PFSK-1 (cell line): ENCODE measurements around the gene PAX4.

Experiments
- FOXP2 ChIP-seq: optimal IDR thresholded peaks from 2 replicates; pipeline ENCODE3; 2011; ENCODE audit warnings: borderline replicate concordance, control low read depth, inconsistent platforms; ENCODE audit not compliant: insufficient read depth; ENCODE audit errors: extremely low read length, extremely low read depth
- POLR2AphosphoS5 ChIP-seq: IDR thresholded peaks from 2 replicates; pipeline ENCODE4 v1.6.1; 2012; ENCODE audit warnings: low read depth, mild to moderate bottlenecking, control low read depth, low read length, moderate library complexity
- REST ChIP-seq, 2 experiments: IDR thresholded peaks; 2 replicates each; pipeline versions ENCODE4 v1.6.1 to v1.8.0; 2011 to 2012; ENCODE audit warnings: low read depth in 2 of 2, low read length in 2 of 2, control low read depth in 1 of 2, inconsistent platforms in 1 of 2, mild to moderate bottlenecking in 1 of 2, moderate library complexity in 1 of 2; ENCODE audit not compliant: insufficient read depth in 1 of 2
- SIN3A ChIP-seq: IDR thresholded peaks from 2 replicates; pipeline ENCODE4 v1.6.1; 2012; ENCODE audit warnings: mild to moderate bottlenecking, low read length, moderate library complexity, borderline replicate concordance; ENCODE audit not compliant: insufficient read depth
- TAF1 ChIP-seq: IDR thresholded peaks from 2 replicates; pipeline ENCODE4 v1.6.1; 2012; ENCODE audit warnings: low read length, control low read depth, borderline replicate concordance; ENCODE audit not compliant: insufficient read depth

- no peak for TF ChIP-seq SIN3A
- no peak for TF ChIP-seq TAF1
- no peak for TF ChIP-seq REST (IDR thresholded peaks at IDR 0.05; ENCODE audit: insufficient read depth in 1 of 2, low read depth in 2 of 2, low read length in 2 of 2)
- no peak for TF ChIP-seq POLR2AphosphoS5
- TF ChIP-seq FOXP2: no peak
These were observed 23.5 kb downstream of the PAX4 start for GRCh38 chr7:127594490-127594889.
